ENCODE data around the gene S1PR3.

- TF ChIP-seq CTCF (IDR thresholded peaks at IDR 0.05) (no peak), POLR2A (IDR thresholded peaks at IDR 0.05) (no peak)
Observed at GRCh38 chr9:88984543-88984883, 6.8 kb upstream of the S1PR3 start.

Measured in prostate gland (tissue), 2 donors.